HK-2 (cell line): Measurements from ENCODE around the gene MRPL30.
"Not testable (repeated sequence)": the region's sequence is repeated elsewhere in the genome, so short reads cannot be mapped to it uniquely, and the experiment has no call there.

Source experiments
- DNase-seq: peaks from one replicate; pipeline ENCODE4 v3.0.0-alpha.2; 2018; ENCODE audit not compliant: unreplicated experiment

MRPL30 gene

GRCh38 chr2:99180755-99181623 is at the start of gene MRPL30, which contains the start of gene MITD1:
MRPL30 (plus strand) TSS chr2:99181184; CDS start chr2:99186204, 5,020 bp downstream.
MITD1 (minus strand) TSS chr2:99181058; CDS start chr2:99180981, 77 bp downstream.
- peak; percentile 94 for DNase-seq

- not testable (repeated sequence) for DNase-seq
Observed at GRCh38 chr2:99135044-99135556, 45.9 kb upstream of the MRPL30 start.

GRCh38 chr2:99139003-99139402 is 42.0 kb upstream of the MRPL30 start:
- DNase-seq = peak; percentile 27

GRCh38 chr2:99140056-99140859 is 40.7 kb upstream of the MRPL30 start:
- no peak for DNase-seq

GRCh38 chr2:99140860-99141109 is 40.2 kb upstream of the MRPL30 start:
- DNase-seq = no peak

- peak; percentile 97 for DNase-seq
Observed at GRCh38 chr2:99141110-99142108, 39.6 kb upstream of the MRPL30 start, which contains the start of gene C2orf15. C2orf15 (plus strand) TSS chr2:99141707; CDS start chr2:99150559, 8,852 bp downstream.

DNA sequence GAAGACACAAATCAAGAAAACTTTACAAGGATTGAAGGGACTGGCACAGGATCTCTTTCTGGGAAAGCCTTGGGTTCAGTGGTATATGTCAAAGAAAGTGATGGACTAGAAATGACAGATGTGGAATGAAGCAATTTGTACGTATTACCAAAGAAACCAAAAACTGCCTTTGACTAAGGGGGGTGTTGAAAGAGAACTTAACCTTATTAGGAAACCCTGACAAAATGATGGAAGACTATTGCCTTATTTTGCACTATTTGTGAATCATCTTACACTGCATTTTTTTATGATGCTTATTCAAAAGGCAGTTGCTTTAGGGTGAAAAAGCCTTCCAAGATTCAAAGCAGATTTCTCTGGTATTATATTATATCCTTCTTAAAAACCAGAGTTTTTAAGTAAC is 30.3 kb upstream of the MRPL30 start:
- no peak for DNase-seq

DNA sequence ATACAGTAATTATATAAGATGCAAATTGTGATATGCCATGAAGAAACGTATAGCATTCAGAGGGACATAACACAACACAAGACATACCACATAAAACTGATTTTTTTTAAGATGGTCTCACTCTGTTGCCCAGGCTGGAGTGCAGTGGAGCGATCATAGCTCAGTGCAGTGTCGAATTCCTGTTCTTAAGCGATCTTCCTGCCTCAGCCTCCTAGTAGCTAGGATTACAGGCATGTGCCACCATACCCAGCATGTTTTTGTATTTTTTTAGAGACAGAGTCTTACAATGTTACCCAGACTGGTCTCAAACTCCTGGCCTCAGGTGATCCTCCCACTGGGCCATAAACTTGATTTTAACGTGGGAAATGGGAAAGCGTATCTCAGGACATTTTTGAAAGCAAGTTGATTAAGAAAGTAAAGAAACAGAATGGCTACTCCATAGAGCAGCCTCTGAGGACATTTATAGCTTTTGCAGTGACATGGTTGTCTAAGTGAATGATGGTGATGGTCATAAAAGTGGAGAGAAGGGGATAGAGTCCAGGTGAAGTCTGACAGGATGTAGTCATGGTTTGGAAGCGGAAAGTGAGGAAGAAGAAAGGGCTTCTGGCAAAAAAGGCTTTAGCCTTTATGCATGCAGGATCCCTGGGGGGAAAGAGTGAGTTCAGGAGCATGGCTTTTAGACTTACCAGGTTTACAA is 28.6 kb upstream of the MRPL30 start:
- no peak for DNase-seq

GRCh38 chr2:99153921-99154604 is 26.9 kb upstream of the MRPL30 start:
- DNase-seq = no peak

- peak; percentile 87 for DNase-seq
Observed at GRCh38 chr2:99154643-99155536, 26.1 kb upstream of the MRPL30 start, which contains the start of the genes LIPT1 and TSGA10. LIPT1 (plus strand) TSS chr2:99154967; CDS start chr2:99161958, 6,991 bp downstream. TSGA10 (minus strand) TSS chr2:99154942; CDS start chr2:99109439, 45,503 bp downstream.

DNA sequence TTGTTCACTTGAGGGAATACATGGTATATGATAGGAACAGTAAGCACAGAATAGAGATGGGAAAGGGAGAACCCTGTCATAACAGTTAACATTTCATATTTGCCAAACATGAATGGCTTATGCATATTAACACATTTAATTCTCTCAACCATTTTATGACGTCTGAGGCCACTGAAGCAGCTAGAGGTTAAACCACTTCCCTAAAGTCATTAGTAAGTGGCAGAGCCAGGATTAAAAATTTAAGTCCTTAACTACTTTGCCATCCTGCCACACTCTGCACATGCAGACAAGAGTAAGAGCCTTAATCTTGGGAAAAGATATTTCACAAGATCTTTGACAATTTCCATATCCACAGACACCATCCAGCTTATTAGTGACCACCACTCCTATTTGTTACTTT is 24.1 kb upstream of the MRPL30 start:
- DNase-seq = no peak

- no peak for DNase-seq
Observed at GRCh38 chr2:99158599-99158998, 22.4 kb upstream of the MRPL30 start.

GRCh38 chr2:99159594-99159993 is 21.4 kb upstream of the MRPL30 start:
- DNase-seq = no peak

GRCh38 chr2:99166218-99166617 is 14.8 kb upstream of the MRPL30 start:
- DNase-seq = no peak

DNA sequence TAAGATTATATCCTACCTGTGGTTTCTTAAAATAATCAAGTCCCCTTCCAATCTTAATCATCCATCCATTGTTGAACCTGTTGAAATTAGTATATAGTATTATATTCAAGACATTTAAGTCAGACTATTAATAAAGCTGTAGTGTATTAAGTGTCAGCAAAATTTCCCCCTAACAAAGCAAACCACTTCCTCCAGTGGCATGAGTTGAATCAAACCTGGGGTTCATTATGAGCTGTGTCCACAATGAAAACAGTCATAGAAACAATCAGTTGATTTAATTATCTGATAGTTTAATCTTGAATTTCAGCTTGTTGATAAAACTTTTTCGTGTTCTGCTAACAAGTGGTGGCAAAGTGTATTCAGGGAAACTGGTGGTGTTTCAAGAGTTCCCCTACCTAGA is 11.4 kb upstream of the MRPL30 start:
- no peak for DNase-seq

- no peak for DNase-seq
Observed at GRCh38 chr2:99171377-99172140, 9.4 kb upstream of the MRPL30 start.

DNA sequence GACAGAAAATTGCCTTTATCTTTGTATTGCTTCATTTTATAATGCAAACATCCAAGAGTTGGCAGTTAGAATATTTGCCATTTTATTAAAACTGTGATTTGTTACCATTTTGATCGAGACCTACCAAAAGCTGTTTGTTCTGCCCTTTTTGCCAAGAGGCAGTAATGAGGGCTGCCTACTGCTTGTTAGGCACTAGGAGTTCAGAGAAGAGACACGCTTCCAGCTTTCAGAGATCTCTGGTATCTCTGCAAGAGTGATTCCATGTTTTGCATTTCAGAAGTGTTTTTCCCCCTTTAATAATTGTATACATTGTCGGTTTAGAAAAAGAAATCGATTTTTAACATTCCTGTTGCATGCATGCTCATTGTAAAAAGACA is 628 bp downstream of the MRPL30 start:
- DNase-seq = no peak

GRCh38 chr2:99183025-99183424 is 2.0 kb downstream of the MRPL30 start:
- DNase-seq = no peak
